NCI-H2171 (cell line): ENCODE data around the gene ANKRD36C.
"Not testable (repeated sequence)": the region's sequence is repeated elsewhere in the genome, so short reads cannot be mapped to it uniquely, and the experiment has no call there.

Source experiments
- DNase-seq: peaks from one replicate; lab custom pipeline; 2025; lab: John Stamatoyannopoulos, UW

ANKRD36C gene

DNA sequence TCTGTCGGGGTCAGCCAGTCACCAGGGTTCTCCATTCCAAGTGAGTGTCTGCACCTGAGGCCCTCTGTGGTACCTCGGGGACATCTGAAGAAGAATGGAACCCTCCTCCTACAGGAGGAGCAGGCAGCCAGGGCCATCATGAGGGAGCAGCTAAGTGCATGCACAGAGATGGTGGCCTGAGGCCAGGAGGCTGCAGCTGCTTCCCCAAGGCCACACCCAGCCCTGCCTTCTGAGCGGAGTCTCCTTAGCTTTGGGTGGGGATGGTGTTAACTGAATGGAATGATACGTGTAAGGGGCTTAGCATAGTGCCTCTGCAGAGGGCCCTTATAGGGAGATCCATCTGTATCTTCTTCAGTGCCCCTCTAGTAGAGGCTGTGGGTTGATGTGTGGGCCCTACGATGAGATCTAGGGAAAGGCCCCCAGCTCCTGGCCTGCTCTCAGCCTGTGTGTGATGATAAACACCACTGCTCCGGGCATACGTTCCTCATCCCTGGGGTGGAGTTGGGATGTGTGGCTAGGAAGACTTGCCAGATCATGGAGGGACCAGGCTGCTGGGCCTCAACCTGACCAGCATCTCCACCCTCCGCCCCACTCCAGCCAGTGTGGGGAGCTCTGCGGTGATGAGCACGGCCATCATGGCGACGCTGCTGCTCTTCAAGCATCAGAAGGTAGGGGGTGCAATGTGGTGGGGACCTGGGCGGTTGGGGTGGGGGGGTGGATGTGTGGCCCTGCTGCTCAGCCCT, 192.3 kb downstream of the ANKRD36C start:
- DNase-seq: not testable (repeated sequence)

DNA sequence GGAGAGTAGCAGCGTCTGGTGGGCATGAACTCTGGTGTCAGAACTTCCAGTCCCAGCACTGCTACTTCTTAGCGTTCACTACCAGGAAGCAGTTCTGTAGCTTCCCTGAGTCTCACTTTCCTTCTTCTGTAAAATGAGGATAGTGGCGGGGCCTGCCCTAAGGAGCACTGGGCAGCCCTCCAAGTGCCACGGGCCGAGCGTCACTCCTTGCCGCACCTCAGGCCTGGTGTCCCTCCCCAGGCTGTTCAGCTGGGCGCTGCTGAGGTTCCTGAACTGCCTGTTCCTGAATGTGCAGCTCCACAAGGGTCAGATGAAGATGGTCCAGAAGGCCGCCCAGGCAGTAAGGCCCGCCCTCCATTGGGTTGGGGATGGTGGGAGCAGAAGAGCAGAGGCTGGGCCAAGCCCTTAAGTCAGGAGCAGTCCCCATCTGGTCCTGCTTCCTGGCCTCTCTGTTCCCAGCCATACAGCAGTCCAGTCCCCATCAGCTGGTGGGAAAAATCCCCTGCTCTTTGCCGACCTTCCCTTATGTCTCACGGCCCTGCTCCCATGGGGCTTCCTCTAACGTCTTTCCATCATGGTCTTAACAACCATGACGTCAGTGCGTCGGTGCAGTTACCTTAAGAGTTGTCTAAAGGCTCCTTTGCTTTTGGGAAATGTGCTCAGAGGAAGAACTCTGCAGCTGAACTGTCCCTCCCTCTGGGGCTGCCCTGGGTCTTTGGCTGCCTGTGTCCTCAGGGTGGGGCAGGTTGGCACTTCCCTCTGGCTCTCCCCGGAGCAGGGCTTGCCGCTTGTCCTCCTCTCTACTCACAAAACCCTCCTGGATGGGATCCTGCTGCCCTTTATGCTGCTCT, 195.2 kb downstream of the ANKRD36C start:
- DNase-seq: not testable (repeated sequence)

DNA sequence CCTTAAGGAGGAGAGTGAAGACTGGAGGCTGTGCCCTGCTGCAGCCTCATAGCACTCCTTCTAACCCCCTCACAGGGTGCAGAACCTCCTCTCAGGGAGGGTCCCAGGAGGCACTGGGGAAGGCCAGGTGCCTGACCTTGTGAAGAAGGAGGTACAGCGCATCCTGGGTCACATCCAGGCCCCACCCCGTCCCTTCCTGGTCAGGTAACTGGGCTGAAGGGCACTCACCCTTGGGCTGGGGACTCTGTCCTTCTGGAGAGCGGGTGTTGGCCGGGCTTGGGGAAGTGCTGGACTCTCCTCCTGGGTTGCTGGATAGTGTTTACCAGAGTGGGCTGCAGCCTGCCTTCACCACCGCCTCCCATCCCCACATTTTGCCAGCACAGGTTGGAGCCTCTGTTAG, 197.7 kb downstream of the ANKRD36C start:
- DNase-seq: not testable (repeated sequence)

DNA sequence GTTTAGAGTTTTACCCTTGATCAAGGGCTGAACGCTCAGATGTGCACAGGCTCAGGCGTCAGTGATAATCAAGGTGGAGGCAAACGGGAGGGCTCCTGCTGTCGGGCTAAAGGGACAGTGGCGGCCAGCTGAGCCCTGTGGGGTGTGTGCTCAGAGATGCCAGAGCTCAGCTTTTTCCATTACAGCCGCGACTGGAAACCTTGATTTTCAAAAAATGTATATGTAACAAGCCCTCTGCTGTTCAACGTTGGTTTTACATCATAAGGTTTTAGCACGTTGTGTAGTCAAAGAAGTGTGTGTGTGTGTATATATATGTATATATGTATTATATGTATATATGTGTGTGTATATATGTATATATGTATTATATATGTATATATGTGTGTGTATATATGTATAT, 201.4 kb downstream of the ANKRD36C start:
- DNase-seq: not testable (repeated sequence)

DNA sequence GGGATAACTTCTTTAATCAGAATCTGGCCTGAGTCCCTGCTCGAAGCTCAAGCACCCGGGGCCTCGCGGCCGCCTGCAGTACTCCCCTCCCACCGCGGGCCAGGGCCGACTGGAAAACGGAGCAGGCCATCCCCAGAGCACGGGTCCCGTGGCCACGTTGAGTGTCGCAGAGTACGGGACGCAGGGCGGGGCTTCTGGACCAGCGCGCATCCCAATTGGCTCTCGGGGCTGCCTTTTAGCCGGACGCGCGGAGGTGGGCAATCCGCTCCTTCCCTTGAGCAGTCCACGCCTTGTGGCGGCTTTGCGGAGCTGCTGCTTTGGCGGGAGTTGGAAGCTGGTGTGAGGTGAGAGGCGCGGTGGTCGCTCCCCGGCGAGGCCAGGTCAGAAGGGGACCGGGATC, 202.2 kb downstream of the ANKRD36C start:
- DNase-seq: not testable (repeated sequence)

DNA sequence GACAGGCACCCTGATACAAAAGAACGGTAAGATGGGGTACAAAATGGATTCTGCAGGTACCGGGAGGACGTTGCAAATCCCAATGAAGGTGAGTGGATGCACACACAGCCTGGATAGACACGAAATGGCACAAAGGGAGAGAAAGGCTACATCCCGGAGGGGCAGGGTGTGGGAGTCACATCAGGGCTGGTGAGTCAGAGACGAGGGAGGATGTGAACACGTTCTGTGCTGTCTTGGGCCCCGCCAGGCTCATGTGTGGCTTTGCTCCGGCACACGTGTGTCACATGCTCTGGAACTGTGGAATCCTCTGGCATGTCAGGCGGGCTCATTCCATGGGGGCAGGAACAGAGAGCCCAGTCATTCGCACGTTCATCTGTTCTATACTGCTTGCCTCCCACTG, 203.0 kb downstream of the ANKRD36C start:
- DNase-seq: not testable (repeated sequence)
